Testis (tissue), 2 donors: Measurements from ENCODE around the gene PLEKHA3.

Source experiments
- POLR2A ChIP-seq: fragments of 450-650 bp; IDR thresholded peaks from one replicate; pipeline ENCODE4 v1.6.1; 2017; ENCODE audit warnings: antibody characterized with exemption, mild to moderate bottlenecking, moderate library complexity
- TF ChIP-seq, protein P1 (sequence below), 3 experiments: fragments of 450-650 bp in 2 of 3; fragments of 200-600 bp in 1 of 3; sonication (generic) in 1 of 3; IDR thresholded peaks; one replicate each; pipeline ENCODE4 v1.5.1; 2016 to 2019; ENCODE audit warnings: antibody characterized with exemption in 3 of 3, mild to moderate bottlenecking in 2 of 3, moderate library complexity in 1 of 3

DNA sequence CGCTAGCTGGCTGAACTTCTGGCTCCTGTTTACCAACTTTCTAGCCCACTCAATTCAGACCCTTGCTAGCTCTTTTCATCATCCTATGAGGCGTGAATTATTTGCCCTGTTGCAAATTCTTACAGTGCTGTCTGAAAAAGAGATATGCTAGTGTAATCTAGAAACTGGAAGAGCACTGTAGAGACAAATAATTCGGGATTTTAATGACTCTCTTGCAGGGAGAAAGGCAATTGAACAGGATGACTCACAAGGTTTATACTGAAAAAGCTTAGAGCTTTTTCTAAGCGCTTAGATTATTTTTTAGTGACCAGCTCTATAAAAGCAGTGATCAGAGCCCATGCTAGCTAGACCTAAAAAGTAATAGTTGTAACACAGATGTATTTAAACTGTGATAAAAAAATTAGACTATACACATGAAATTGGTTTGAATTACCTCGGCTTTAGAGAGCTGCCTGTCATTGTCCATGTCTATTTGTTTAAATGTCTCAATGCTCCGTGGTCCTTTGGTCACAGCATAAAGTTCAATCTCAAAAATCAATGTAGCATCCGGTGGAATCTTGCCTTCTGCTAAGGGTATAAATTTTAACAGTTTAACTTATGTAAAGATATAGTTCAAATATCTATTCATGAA is 10.9 kb upstream of the PLEKHA3 start:
- TF ChIP-seq, protein P1, sequence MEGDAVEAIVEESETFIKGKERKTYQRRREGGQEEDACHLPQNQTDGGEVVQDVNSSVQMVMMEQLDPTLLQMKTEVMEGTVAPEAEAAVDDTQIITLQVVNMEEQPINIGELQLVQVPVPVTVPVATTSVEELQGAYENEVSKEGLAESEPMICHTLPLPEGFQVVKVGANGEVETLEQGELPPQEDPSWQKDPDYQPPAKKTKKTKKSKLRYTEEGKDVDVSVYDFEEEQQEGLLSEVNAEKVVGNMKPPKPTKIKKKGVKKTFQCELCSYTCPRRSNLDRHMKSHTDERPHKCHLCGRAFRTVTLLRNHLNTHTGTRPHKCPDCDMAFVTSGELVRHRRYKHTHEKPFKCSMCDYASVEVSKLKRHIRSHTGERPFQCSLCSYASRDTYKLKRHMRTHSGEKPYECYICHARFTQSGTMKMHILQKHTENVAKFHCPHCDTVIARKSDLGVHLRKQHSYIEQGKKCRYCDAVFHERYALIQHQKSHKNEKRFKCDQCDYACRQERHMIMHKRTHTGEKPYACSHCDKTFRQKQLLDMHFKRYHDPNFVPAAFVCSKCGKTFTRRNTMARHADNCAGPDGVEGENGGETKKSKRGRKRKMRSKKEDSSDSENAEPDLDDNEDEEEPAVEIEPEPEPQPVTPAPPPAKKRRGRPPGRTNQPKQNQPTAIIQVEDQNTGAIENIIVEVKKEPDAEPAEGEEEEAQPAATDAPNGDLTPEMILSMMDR (IDR thresholded peaks at IDR 0.05), result no peak
- TF ChIP-seq POLR2A, result no peak
